Rectal smooth muscle tissue (tissue), 1 donor: ENCODE measurements around the gene PLXNA4.

ENCODE experiments used
- H3K27ac ChIP-seq: one replicate; pipeline ENCODE4 v1.7.0; 2013; ENCODE audit warnings: low read depth, low read length, inconsistent platforms
- H3K27me3 ChIP-seq: one replicate; pipeline ENCODE4 v1.7.0; 2013; ENCODE audit warnings: low read length; ENCODE audit not compliant: control insufficient read depth, insufficient read depth
- H3K36me3 ChIP-seq: one replicate; pipeline ENCODE4 v1.7.0; 2013; ENCODE audit warnings: low read length; ENCODE audit not compliant: control insufficient read depth, insufficient read depth
- H3K4me1 ChIP-seq: one replicate; pipeline ENCODE4 v1.7.0; 2013; ENCODE audit warnings: low read length; ENCODE audit not compliant: control insufficient read depth, insufficient read depth
- H3K4me3 ChIP-seq: one replicate; pipeline ENCODE4 v1.7.0; 2013; ENCODE audit warnings: low read length
- H3K9ac ChIP-seq: one replicate; pipeline ENCODE4 v1.7.0; 2013; ENCODE audit warnings: low read length

The PLXNA4 gene

GRCh38 chr7:132419542-132419941 lies 156.7 kb downstream of the PLXNA4 start:
- no peak overlapping the region for H3K27ac ChIP-seq
- no peaks in the 10 kb centered on the region for H3K36me3 ChIP-seq
- no peaks in the 10 kb centered on the region for H3K27me3 ChIP-seq
- no peak overlapping the region for H3K4me3 ChIP-seq
- no peak overlapping the region for H3K9ac ChIP-seq
- no peaks in the 10 kb centered on the region for H3K4me1 ChIP-seq

DNA sequence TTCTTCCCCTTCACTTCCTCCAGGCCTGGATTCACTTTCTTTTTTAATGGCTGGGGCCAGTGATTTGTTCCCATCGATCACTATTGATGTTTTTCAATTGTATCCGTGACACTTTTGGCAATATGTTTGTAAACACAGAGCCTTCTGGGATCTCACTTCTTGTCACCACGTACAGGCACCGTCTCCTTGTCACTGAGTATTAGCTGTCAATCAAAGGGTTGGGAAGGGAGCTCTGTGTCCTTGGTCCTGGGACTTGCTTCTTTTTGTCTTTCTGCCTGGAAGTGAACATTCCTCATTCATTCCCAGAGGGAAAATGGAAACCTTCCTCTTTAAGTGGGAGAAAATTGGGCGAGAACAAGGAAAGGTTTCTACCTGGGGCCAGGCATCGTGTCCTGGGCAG lies 157.4 kb downstream of the PLXNA4 start:
- no peak overlapping the region for H3K4me3 ChIP-seq
- H3K4me1 ChIP-seq = no peaks in the 10 kb centered on the region
- H3K27me3 ChIP-seq = no peaks in the 10 kb centered on the region
- no peak overlapping the region for H3K27ac ChIP-seq
- no peak overlapping the region for H3K9ac ChIP-seq
- H3K36me3 ChIP-seq = no peaks in the 10 kb centered on the region

GRCh38 chr7:132417103-132417906 lies 159.0 kb downstream of the PLXNA4 start:
- no peaks in the 10 kb centered on the region for H3K27me3 ChIP-seq
- no peaks in the 10 kb centered on the region for H3K36me3 ChIP-seq
- H3K4me3 ChIP-seq = no peak overlapping the region
- H3K9ac ChIP-seq = no peak overlapping the region
- no peak overlapping the region for H3K27ac ChIP-seq
- H3K4me1 ChIP-seq = no peaks in the 10 kb centered on the region

DNA sequence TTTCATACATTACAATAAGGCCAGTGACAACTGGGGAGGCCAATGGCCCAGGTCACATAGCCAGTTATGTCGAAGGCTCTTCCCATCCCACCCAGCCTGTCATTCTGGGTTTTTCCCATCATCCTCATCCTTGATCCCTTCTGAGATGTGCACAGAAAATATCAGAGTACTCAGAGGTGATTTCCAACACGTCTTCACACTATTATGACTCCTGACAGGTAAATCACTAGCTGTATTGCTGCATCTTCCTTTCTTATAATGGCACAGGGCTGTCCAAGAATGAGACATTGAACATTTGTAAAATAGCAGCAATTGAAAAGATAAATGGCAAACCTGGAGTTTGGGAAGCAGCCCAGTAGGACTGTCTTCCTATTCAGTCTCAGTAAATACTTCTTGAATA lies 159.9 kb downstream of the PLXNA4 start:
- Histone ChIP-seq H3K4me3 (no peak overlapping the region), H3K27me3 (no peaks in the 10 kb centered on the region), H3K9ac (no peak overlapping the region), H3K36me3 (no peaks in the 10 kb centered on the region), H3K4me1 (no peaks in the 10 kb centered on the region), H3K27ac (no peak overlapping the region)

GRCh38 chr7:132415259-132415658 lies 161.0 kb downstream of the PLXNA4 start:
- no peaks in the 10 kb centered on the region for H3K27me3 ChIP-seq
- no peak overlapping the region for H3K27ac ChIP-seq
- no peak overlapping the region for H3K4me3 ChIP-seq
- H3K4me1 ChIP-seq = no peaks in the 10 kb centered on the region
- no peak overlapping the region for H3K9ac ChIP-seq
- no peaks in the 10 kb centered on the region for H3K36me3 ChIP-seq

- Histone ChIP-seq H3K36me3 (no peaks in the 10 kb centered on the region), H3K4me3 (no peak overlapping the region), H3K27me3 (no peaks in the 10 kb centered on the region), H3K4me1 (no peaks in the 10 kb centered on the region), H3K27ac (no peak overlapping the region), H3K9ac (no peak overlapping the region)
These were observed 161.4 kb downstream of the PLXNA4 start for GRCh38 chr7:132414857-132415256.

DNA sequence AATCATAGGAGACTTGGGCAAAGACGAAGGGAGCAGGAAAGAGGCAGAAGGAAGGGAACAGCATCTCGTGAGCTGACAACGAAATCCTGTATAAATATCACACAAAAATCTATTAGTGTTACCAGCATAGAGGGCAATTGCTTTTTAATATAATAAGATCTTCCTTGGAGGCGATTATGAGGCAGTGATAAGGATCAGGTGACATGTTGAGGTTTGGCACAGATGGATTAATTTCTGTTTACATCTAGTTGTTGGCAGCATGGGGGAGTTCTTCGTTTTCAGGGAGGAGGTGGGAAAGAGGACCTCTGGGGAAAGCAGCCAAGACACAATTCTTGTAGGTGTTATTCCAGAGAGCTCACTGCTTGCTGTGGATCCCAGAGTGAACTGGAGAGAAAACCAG lies 163.8 kb downstream of the PLXNA4 start:
- Histone ChIP-seq H3K4me1 (no peaks in the 10 kb centered on the region), H3K4me3 (no peak overlapping the region), H3K36me3 (no peaks in the 10 kb centered on the region), H3K27ac (no peak overlapping the region), H3K27me3 (no peaks in the 10 kb centered on the region), H3K9ac (no peak overlapping the region)

DNA sequence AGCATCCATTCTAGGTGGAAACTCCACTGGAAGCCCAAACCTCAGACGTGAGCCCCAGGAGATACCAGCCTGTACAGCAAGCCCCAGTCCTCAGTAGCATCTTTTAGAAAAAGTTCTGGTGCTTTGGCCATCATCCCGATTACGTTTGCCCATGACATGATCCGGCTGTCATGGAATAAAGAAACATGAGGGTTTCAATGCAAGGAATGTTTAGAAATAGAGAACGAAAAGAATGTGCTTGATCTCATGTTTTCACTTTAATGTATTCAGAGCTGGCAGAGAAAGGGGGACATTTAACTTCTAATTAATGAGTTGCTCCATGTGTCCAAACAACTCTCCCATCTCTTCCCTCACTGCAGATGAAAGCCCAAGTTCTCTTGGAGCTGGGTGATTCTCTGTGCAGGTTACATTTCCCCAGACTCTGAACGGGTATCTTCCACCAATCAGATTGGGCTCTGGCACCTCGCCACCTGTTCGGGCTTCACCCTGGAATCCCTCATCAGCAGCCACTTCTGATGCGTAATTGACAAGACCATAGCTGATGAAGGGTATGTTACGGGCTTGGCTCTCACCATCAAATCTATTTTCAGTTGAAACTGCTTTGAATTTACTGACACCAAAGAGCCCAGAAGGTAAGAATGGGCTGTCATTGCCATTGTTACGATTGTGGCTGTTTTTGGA lies 165.3 kb downstream of the PLXNA4 start:
- no peaks in the 10 kb centered on the region for H3K27me3 ChIP-seq
- no peak overlapping the region for H3K9ac ChIP-seq
- H3K4me3 ChIP-seq = no peak overlapping the region
- no peak overlapping the region for H3K27ac ChIP-seq
- no peaks in the 10 kb centered on the region for H3K36me3 ChIP-seq
- no peaks in the 10 kb centered on the region for H3K4me1 ChIP-seq

DNA sequence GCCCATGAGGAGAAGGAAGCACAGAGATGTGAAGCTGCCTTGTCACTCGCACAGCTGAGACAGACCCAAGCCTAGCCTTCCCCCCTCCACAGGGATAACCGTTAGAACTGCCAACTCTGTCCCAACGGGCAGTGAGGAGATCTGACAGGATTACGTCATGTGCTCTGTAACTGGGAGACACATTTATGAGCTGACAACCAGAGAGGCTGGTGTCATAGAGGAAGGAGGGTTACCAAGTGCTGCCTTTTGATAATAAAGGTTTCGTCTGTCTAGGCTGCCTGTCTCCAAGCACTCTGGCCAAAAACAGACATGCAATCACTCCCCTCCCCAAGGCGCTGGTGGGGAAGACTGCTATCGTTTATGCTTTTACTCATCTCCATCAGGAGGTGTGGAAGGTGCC lies 165.9 kb downstream of the PLXNA4 start:
- H3K9ac ChIP-seq = no peak overlapping the region
- H3K4me3 ChIP-seq = no peak overlapping the region
- H3K36me3 ChIP-seq = no peaks in the 10 kb centered on the region
- H3K4me1 ChIP-seq = no peaks in the 10 kb centered on the region
- H3K27ac ChIP-seq = no peak overlapping the region
- H3K27me3 ChIP-seq = no peaks in the 10 kb centered on the region

- Histone ChIP-seq H3K36me3 (no peaks in the 10 kb centered on the region), H3K27me3 (no peaks in the 10 kb centered on the region), H3K27ac (no peak overlapping the region), H3K4me1 (no peaks in the 10 kb centered on the region), H3K4me3 (no peak overlapping the region), H3K9ac (no peak overlapping the region)
These were observed 168.5 kb downstream of the PLXNA4 start for GRCh38 chr7:132407764-132408163.

DNA sequence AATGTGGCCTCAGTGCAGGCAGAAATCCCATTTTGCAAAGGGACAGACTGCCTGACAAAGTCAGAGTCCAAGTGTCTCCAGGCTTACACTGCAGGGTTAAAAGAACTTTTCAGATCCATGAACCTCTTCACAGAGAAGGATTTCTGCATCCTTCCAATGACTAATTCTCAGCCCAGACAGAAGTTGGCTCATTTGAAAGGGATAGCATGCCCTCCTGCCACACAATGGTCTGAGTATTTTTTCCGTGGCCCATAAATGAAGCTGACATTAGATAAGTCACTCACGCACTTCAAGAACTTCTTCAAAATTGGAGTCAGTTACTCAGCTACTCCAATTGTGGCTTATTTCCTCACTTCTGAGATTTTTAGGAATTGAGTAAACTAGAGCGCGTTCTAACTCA lies 170.2 kb downstream of the PLXNA4 start:
- H3K36me3 ChIP-seq = no peaks in the 10 kb centered on the region
- H3K4me3 ChIP-seq = no peak overlapping the region
- H3K9ac ChIP-seq = no peak overlapping the region
- no peaks in the 10 kb centered on the region for H3K27me3 ChIP-seq
- no peak overlapping the region for H3K27ac ChIP-seq
- no peaks in the 10 kb centered on the region for H3K4me1 ChIP-seq

DNA sequence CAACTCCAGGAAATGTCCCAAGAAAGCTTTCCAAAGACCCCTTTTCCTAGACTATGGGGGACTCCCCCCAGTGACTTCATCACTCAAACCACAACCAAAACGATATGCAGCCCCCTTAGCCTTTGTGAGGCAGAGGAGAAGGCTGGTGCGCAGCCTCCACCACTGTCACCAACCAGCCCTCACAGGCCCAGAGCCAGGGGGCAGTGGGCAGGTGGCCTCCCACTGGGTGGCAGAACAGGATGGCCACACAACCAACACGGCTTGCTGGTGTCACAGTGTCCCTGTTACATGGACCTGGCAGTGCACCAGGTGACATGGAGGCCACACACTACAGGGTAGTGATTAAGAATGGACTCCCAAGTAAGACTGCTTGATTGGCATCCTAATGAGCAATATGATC lies 172.0 kb downstream of the PLXNA4 start:
- no peaks in the 10 kb centered on the region for H3K27me3 ChIP-seq
- no peak overlapping the region for H3K27ac ChIP-seq
- no peak overlapping the region for H3K9ac ChIP-seq
- no peak overlapping the region for H3K4me3 ChIP-seq
- H3K36me3 ChIP-seq = no peaks in the 10 kb centered on the region
- no peaks in the 10 kb centered on the region for H3K4me1 ChIP-seq
